Liver (tissue), 9 donors: ENCODE measurements around the gene FLNC. TPM values are rescaled to one million over a fixed set of nuclear protein-coding genes. Genes with fewer than 3 reads are reported as not detected.

Experiments used
- DNase-seq: peaks from one replicate; pipeline ENCODE4 v3.0.0-alpha.2; 2017; ENCODE audit warnings: low spot score
- H3K27ac ChIP-seq, 2 donors: one replicate each; pipeline ENCODE4 v1.7.0; 2013; ENCODE audit warnings: inconsistent platforms in 2 of 2, low read length in 2 of 2, control low read depth in 1 of 2, low read depth in 1 of 2, mild to moderate bottlenecking in 1 of 2
- H3K27me3 ChIP-seq, 4 donors: one replicate each; pipeline versions ENCODE4 v1.6.1 to v1.7.0; 2013; ENCODE audit warnings: low read length in 3 of 4, inconsistent platforms in 1 of 4, mild to moderate bottlenecking in 1 of 4, moderate library complexity in 1 of 4; ENCODE audit not compliant: control insufficient read depth in 4 of 4, insufficient read depth in 4 of 4
- H3K36me3 ChIP-seq, 4 donors: one replicate each; pipeline versions ENCODE4 v1.6.1 to v1.7.0; 2013; ENCODE audit warnings: low read length in 3 of 4, mild to moderate bottlenecking in 3 of 4, low read depth in 1 of 4, moderate library complexity in 1 of 4; ENCODE audit not compliant: control insufficient read depth in 4 of 4, insufficient read depth in 3 of 4
- H3K4me1 ChIP-seq, 4 donors: one replicate each; pipeline versions ENCODE4 v1.6.1 to v1.7.0; 2013; ENCODE audit warnings: low read length in 3 of 4, mild to moderate bottlenecking in 3 of 4, moderate library complexity in 1 of 4; ENCODE audit not compliant: control insufficient read depth in 4 of 4, insufficient read depth in 4 of 4
- H3K4me3 ChIP-seq, 3 donors: one replicate each; pipeline versions ENCODE4 v1.6.1 to v1.7.0; 2013; ENCODE audit warnings: low read length in 3 of 3, control low read depth in 1 of 3, low read depth in 1 of 3, mild to moderate bottlenecking in 1 of 3
- H3K9ac ChIP-seq, 2 donors: one replicate each; pipeline ENCODE4 v1.7.0; 2013; ENCODE audit warnings: low read length in 2 of 2, mild to moderate bottlenecking in 2 of 2, moderate library complexity in 2 of 2, control low read depth in 1 of 2, low read depth in 1 of 2
- H3K9me3 ChIP-seq, 4 donors: one replicate each; pipeline versions ENCODE4 v1.6.1 to v1.7.0; 2013; ENCODE audit warnings: low read length in 3 of 4; ENCODE audit not compliant: control insufficient read depth in 4 of 4
- ATF3 ChIP-seq: IDR thresholded peaks from 2 replicates; pipeline ENCODE4 v1.6.1; 2016; ENCODE audit warnings: antibody characterized with exemption
- CTCF ChIP-seq: fragments of 150-350 bp; IDR thresholded peaks from 2 replicates; pipeline ENCODE4 v1.5.1; 2017; ENCODE audit warnings: improper control_type of control experiment, low read depth, low read length; ENCODE audit not compliant: missing input control
- EGR1 ChIP-seq, 2 donors: IDR thresholded peaks; 2 replicates each; pipeline ENCODE4 v1.6.1; 2016 to 2018; ENCODE audit warnings: antibody characterized with exemption in 2 of 2, low read depth in 2 of 2
- FOXA1 ChIP-seq: IDR thresholded peaks from 2 replicates; pipeline ENCODE4 v1.6.1; 2016; ENCODE audit warnings: antibody characterized with exemption
- FOXA2 ChIP-seq: IDR thresholded peaks from 2 replicates; pipeline ENCODE4 v1.6.1; 2016; ENCODE audit warnings: antibody characterized with exemption
- GABPA ChIP-seq, 2 donors: IDR thresholded peaks in 1 of 2; conservative IDR thresholded peaks in 1 of 2; 2 replicates each; pipeline ENCODE4 v1.6.1; 2016; ENCODE audit warnings: antibody characterized with exemption in 2 of 2, mild to moderate bottlenecking in 1 of 2, moderate library complexity in 1 of 2
- HNF4A ChIP-seq, 2 donors: conservative IDR thresholded peaks; 2 replicates each; pipeline ENCODE4 v1.6.1; 2016; ENCODE audit warnings: antibody characterized with exemption in 2 of 2, mild to moderate bottlenecking in 2 of 2
- HNF4G ChIP-seq: IDR thresholded peaks from 2 replicates; pipeline ENCODE4 v1.6.1; 2016; ENCODE audit warnings: antibody characterized with exemption
- JUND ChIP-seq, 2 donors: IDR thresholded peaks; 2 replicates each; pipeline ENCODE4 v1.6.1; 2016; ENCODE audit warnings: antibody characterized with exemption in 2 of 2
- MAX ChIP-seq: IDR thresholded peaks from 2 replicates; pipeline ENCODE4 v1.6.1; 2016; ENCODE audit warnings: antibody characterized with exemption
- NR2F2 ChIP-seq: IDR thresholded peaks from 2 replicates; pipeline ENCODE4 v1.6.1; 2016; ENCODE audit warnings: antibody characterized with exemption
- RAD21 ChIP-seq, 2 donors: IDR thresholded peaks; 2 replicates each; pipeline ENCODE4 v1.6.1; 2016; ENCODE audit warnings: antibody characterized with exemption in 2 of 2, mild to moderate bottlenecking in 2 of 2
- REST ChIP-seq: IDR thresholded peaks from 2 replicates; pipeline ENCODE4 v1.6.1; 2016; ENCODE audit warnings: antibody characterized with exemption, mild to moderate bottlenecking
- RXRA ChIP-seq, 2 donors: IDR thresholded peaks; 2 replicates each; pipeline ENCODE4 v1.6.1; 2017 to 2018; ENCODE audit warnings: antibody characterized with exemption in 2 of 2, mild to moderate bottlenecking in 1 of 2
- SP1 ChIP-seq: IDR thresholded peaks from 2 replicates; pipeline ENCODE4 v1.6.1; 2018; ENCODE audit warnings: antibody characterized with exemption, mild to moderate bottlenecking
- TAF1 ChIP-seq: conservative IDR thresholded peaks from 2 replicates; pipeline ENCODE4 v1.6.1; 2016; ENCODE audit warnings: antibody characterized with exemption, mild to moderate bottlenecking
- YY1 ChIP-seq: IDR thresholded peaks from 2 replicates; pipeline ENCODE4 v1.6.1; 2016; ENCODE audit warnings: antibody characterized with exemption, mild to moderate bottlenecking
- ZBTB33 ChIP-seq: IDR thresholded peaks from 2 replicates; pipeline ENCODE4 v1.6.1; 2016; ENCODE audit warnings: antibody characterized with exemption
- whole genome bisulfite sequencing: extraction: QIAGEN DNeasy Blood & Tissue Kit; methylation state at CpG from one replicate; pipeline ENCODE4 v1.1.7; 2013; 5-methylcytosine and 5-hydroxymethylcytosine counted together
- polyA plus RNA-seq, 2 donors: library from polyadenylated mRNA; stranded (reverse) in 1 of 2; unstranded in 1 of 2; fragments of 200-250 nt in 1 of 2; fragments of >200 nt in 1 of 2; fragmentation: Nextera tagmentation in 1 of 2; extraction: Ambion mirVana in 1 of 2; gene quantifications; one replicate each; pipeline versions ENCODE4 v1.2.1 to v1.2.3, GENCODE V29; 2013 to 2015
- total RNA-seq, 2 donors: library from RNA; depleted of rRNA; stranded (reverse); fragments of >200 nt; gene quantifications; one replicate each; pipeline ENCODE4 v1.2.3, GENCODE V29; 2014
- donor health status: healthy.
- donor health status: healthy.
- donor health status: healthy.
- donor health status: healthy.
- donor health status: healthy.

Gene FLNC
- total and polyA plus RNA-seq, 4 donors: 0.03 to 2.3 (median 0.53) TPM

GRCh38 chr7:128878226-128879105 lies 48.3 kb downstream of the FLNC start:
- no peaks in the 10 kb centered on the region for H3K36me3 ChIP-seq
- no peak overlapping the region for H3K27ac ChIP-seq
- H3K9me3 ChIP-seq: no peaks in the 10 kb centered on the region
- DNase-seq: no peak
- WGBS: 90% methylated on average over 14 of the region's 14 CpGs
- peaks cover 0 to 7% (median 0%) of the 10 kb centered on the region in 4 donors for H3K4me1 ChIP-seq
- H3K9ac ChIP-seq: no peak overlapping the region
- no peaks in the 10 kb centered on the region for H3K27me3 ChIP-seq
- no peak for TF ChIP-seq NR2F2
- no peak for TF ChIP-seq FOXA1
- TF ChIP-seq CTCF: no peak
- no peak for TF ChIP-seq GABPA (IDR thresholded peaks at IDR 0.05 in 1 of 2, conservative IDR thresholded peaks at IDR 0.05 in 1 of 2)
- TF ChIP-seq REST: no peak
- no peak for TF ChIP-seq RAD21 (IDR thresholded peaks at IDR 0.05)
- no peak for TF ChIP-seq RXRA (IDR thresholded peaks at IDR 0.05)
- no peak for TF ChIP-seq YY1
- TF ChIP-seq SP1: no peak
- no peak for TF ChIP-seq HNF4G
- TF ChIP-seq MAX: no peak
- TF ChIP-seq ZBTB33: no peak
- TF ChIP-seq JUND (IDR thresholded peaks at IDR 0.05): no peak
- no peak for TF ChIP-seq HNF4A (conservative IDR thresholded peaks at IDR 0.05)
- no peak for TF ChIP-seq EGR1 (IDR thresholded peaks at IDR 0.05; ENCODE audit: low read depth in 2 of 2)
- TF ChIP-seq TAF1: no peak
- TF ChIP-seq ATF3: no peak
- no peak for TF ChIP-seq FOXA2
- no peak overlapping the region for H3K4me3 ChIP-seq
